IMR-90 (cell line): ENCODE data around the gene ABCA9. TPM values are rescaled to one million over a fixed set of nuclear protein-coding genes. Genes with fewer than 3 reads are reported as not detected.

Source experiments
- ATAC-seq: fragments of 200-7000 bp; cut with Tn5 transposase; 2 replicates; pipeline ENCODE4 v1.9.1; 2020; ENCODE audit warnings: low read depth, mild to moderate bottlenecking, moderate library complexity
- BruUV-seq: library from RNA; stranded (reverse); fragments of 400-500 nt; replicated peaks from 2 replicates; lab custom pipeline; 2021; lab: Mats Ljungman, UMichigan
- CTCF ChIA-PET: fragments of 300-600 bp; formaldehyde crosslinking; extraction: SDS; loops from one replicate; lab custom pipeline; 2021; ENCODE audit warnings: antibody characterized with exemption; lab: Yijun Ruan, JAX
- POLR2A ChIA-PET: fragments of 300-600 bp; sonication (Branson Sonifier 250); formaldehyde crosslinking; loops from one replicate; lab custom pipeline; 2022; ENCODE audit warnings: antibody characterized with exemption; ENCODE audit not compliant: unreplicated experiment; lab: Charles Lee
- DNase-seq: peaks from one replicate; pipeline ENCODE4 v3.0.0; 2013
- H2AFZ ChIP-seq: replicated peaks from 2 replicates; pipeline ENCODE3; 2013; ENCODE audit warnings: low read length, mild to moderate bottlenecking; ENCODE audit not compliant: poor library complexity
- H2AK5ac ChIP-seq: 2 replicates; pipeline ENCODE4 v1.6.1; 2013; ENCODE audit warnings: low read depth, low read length, inconsistent platforms
- H2AK9ac ChIP-seq: replicated peaks from 2 replicates; pipeline ENCODE3; 2013; ENCODE audit warnings: mild to moderate bottlenecking, low read depth, low read length, moderate library complexity; ENCODE audit not compliant: poor library complexity
- H2BK120ac ChIP-seq: 2 replicates; pipeline ENCODE4 v1.6.1; 2013; ENCODE audit warnings: low read depth, low read length, inconsistent platforms
- H2BK15ac ChIP-seq: 3 replicates; pipeline ENCODE4 v1.6.1; 2013; ENCODE audit warnings: low read depth, low read length, inconsistent platforms
- H2BK20ac ChIP-seq: 2 replicates; pipeline ENCODE4 v1.6.1; 2013; ENCODE audit warnings: low read depth, mild to moderate bottlenecking, inconsistent platforms, low read length, moderate library complexity
- H2BK5ac ChIP-seq: 2 replicates; pipeline ENCODE4 v1.6.1; 2013; ENCODE audit warnings: mild to moderate bottlenecking, low read depth, low read length, inconsistent platforms; ENCODE audit not compliant: poor library complexity, severe bottlenecking
- H3K14ac ChIP-seq: replicated peaks from 2 replicates; pipeline ENCODE4 v1.6.1; 2013; ENCODE audit warnings: low read depth, low read length, inconsistent platforms
- H3K18ac ChIP-seq: 2 replicates; pipeline ENCODE4 v1.6.1; 2013; ENCODE audit warnings: low read depth, low read length, control low read depth
- H3K23ac ChIP-seq: 2 replicates; pipeline ENCODE4 v1.6.1; 2013; ENCODE audit warnings: low read depth, low read length, inconsistent platforms
- H3K27ac ChIP-seq: 2 replicates; pipeline ENCODE4 v1.5.1; 2013; ENCODE audit warnings: mild to moderate bottlenecking, control low read depth, low read length; ENCODE audit not compliant: insufficient read depth
- H3K27me3 ChIP-seq: 2 replicates; pipeline ENCODE4 v1.6.1; 2013; ENCODE audit warnings: low read length; ENCODE audit not compliant: control insufficient read depth, insufficient read depth
- H3K36me3 ChIP-seq: 2 replicates; pipeline ENCODE4 v1.6.1; 2013; ENCODE audit warnings: low read length, mixed read lengths; ENCODE audit not compliant: control insufficient read depth, insufficient read depth
- H3K4ac ChIP-seq: 2 replicates; pipeline ENCODE4 v1.6.1; 2013; ENCODE audit warnings: low read depth, low read length, inconsistent platforms
- H3K4me1 ChIP-seq: 2 replicates; pipeline ENCODE4 v1.6.1; 2013; ENCODE audit warnings: low read length, mixed read lengths; ENCODE audit not compliant: control insufficient read depth, insufficient read depth
- H3K4me2 ChIP-seq: 2 replicates; pipeline ENCODE4 v1.6.1; 2013; ENCODE audit warnings: low read depth, mild to moderate bottlenecking, control low read depth, low read length, moderate library complexity
- H3K4me3 ChIP-seq: 2 replicates; pipeline ENCODE4 v1.5.1; 2013; ENCODE audit warnings: low read depth, mild to moderate bottlenecking, control low read depth, low read length, moderate library complexity; ENCODE audit not compliant: insufficient read depth
- H3K56ac ChIP-seq: 2 replicates; pipeline ENCODE4 v1.6.1; 2013; ENCODE audit warnings: low read length, inconsistent platforms; ENCODE audit not compliant: insufficient read depth; ENCODE audit errors: extremely low read depth
- H3K79me1 ChIP-seq, 2 experiments: 2 replicates each; pipeline ENCODE4 v1.6.1; 2013; ENCODE audit warnings: low read length in 2 of 2, inconsistent platforms in 1 of 2, low read depth in 1 of 2
- H3K9ac ChIP-seq: 2 replicates; pipeline ENCODE4 v1.6.1; 2013; ENCODE audit warnings: low read depth, low read length, control low read depth
- H3K9me1 ChIP-seq: 2 replicates; pipeline ENCODE4 v1.6.1; 2013; ENCODE audit warnings: low read length, inconsistent platforms; ENCODE audit not compliant: insufficient read depth
- H3K9me3 ChIP-seq: 2 replicates; pipeline ENCODE4 v1.6.1; 2013; ENCODE audit warnings: low read length; ENCODE audit not compliant: control insufficient read depth, insufficient read depth
- H4K20me1 ChIP-seq: 2 replicates; pipeline ENCODE4 v1.6.1; 2013; ENCODE audit warnings: low read length, inconsistent platforms; ENCODE audit not compliant: insufficient read depth
- H4K5ac ChIP-seq: 2 replicates; pipeline ENCODE4 v1.6.1; 2013; ENCODE audit warnings: mild to moderate bottlenecking, low read depth, low read length, control low read depth
- H4K8ac ChIP-seq, 2 experiments: 2 replicates each; pipeline ENCODE4 v1.6.1; 2013; ENCODE audit warnings: low read depth in 2 of 2, low read length in 2 of 2, control low read depth in 1 of 2, inconsistent platforms in 1 of 2
- H4K91ac ChIP-seq: 2 replicates; pipeline ENCODE4 v1.6.1; 2013; ENCODE audit warnings: low read depth, low read length, inconsistent platforms; ENCODE audit not compliant: insufficient read depth
- BHLHE40 ChIP-seq: fragments of 150-350 bp; IDR thresholded peaks from 2 replicates; pipeline ENCODE4 v1.6.1; 2016; ENCODE audit warnings: mild to moderate bottlenecking, low read depth, low read length
- POLR2A ChIP-seq: IDR thresholded peaks from 2 replicates; pipeline ENCODE4 v1.6.1; 2012; ENCODE audit warnings: mild to moderate bottlenecking, low read depth, low read length
- USF2 ChIP-seq: fragments of 150-350 bp; IDR thresholded peaks from 2 replicates; pipeline ENCODE4 v1.6.1; 2017; ENCODE audit warnings: mild to moderate bottlenecking, antibody characterized with exemption, low read length, low read depth
- WGBS, 2 experiments: methylation state at CpG; one replicate each; pipeline versions ENCODE4 v1.1.5 to v1.1.7; 2013; ENCODE audit warnings: missing lambda C conversion rate in 2 of 2; ENCODE audit not compliant: insufficient read length in 1 of 2; ENCODE audit errors: extremely low coverage in 2 of 2; 5-methylcytosine and 5-hydroxymethylcytosine counted together
- dilution Hi-C: fragments of 300-500 bp; cut with HindIII; formaldehyde crosslinking; loops from one replicate; pipeline ENCODE4 v1.14.3; 2018; ENCODE audit warnings: low sequenced_read_pairs; ENCODE audit not compliant: unreplicated experiment
- in situ Hi-C: fragments of 300-500 bp; cut with MboI; formaldehyde crosslinking; loops from 3 replicates; pipeline ENCODE4 v1.14.3; 2019; ENCODE audit warnings: low sequenced_read_pairs, inconsistent platforms, mixed read lengths
- intact Hi-C: fragments of 100-400 bp; cut with micrococcal nuclease; formaldehyde crosslinking; loops from 2 replicates; pipeline ENCODE4 v1.10.0; 2022
- polyA plus RNA-seq, 3 experiments: library from polyadenylated mRNA; depleted of rRNA; stranded (reverse); fragments of >200 nt; gene quantifications; 2 replicates each; pipeline ENCODE4 v1.2.3, GENCODE V29; 2012; ENCODE audit warnings: low replicate concordance in 1 of 3
- total RNA-seq: library from RNA; depleted of rRNA; stranded (reverse); fragments of >200 nt; gene quantifications from 2 replicates; pipeline ENCODE4 v1.2.3, GENCODE V29; 2012

The ABCA9 gene
- total and polyA plus RNA-seq, 2 of the 4 experiments (the other 2 are of a cell fraction), result under 0.01 TPM; not detected in 1

- no peak overlapping the region for H2BK5ac ChIP-seq
- no peak overlapping the region for H2BK120ac ChIP-seq
- ATAC-seq (peak; percentile 40; the same call in 1 of the 2 replicates), DNase-seq (peak; percentile 61)
- no peak for TF ChIP-seq BHLHE40
- no peak for TF ChIP-seq USF2
- no peak for TF ChIP-seq POLR2A
- H3K36me3 ChIP-seq, result no peaks in the 10 kb centered on the region
- H2BK20ac ChIP-seq, result no peak overlapping the region
- no peaks in the 10 kb centered on the region for H3K27me3 ChIP-seq
- WGBS, 2 experiments, result no CpG with 5 or more reads among the region's 4 CpGs
- no peaks in the 10 kb centered on the region for H3K79me1 ChIP-seq
- in situ Hi-C loops, result no loop called here
- no peak overlapping the region for H3K4ac ChIP-seq
- no peak overlapping the region for H2AK9ac ChIP-seq
- H3K56ac ChIP-seq, result no peak overlapping the region
- no peak overlapping the region for H2BK15ac ChIP-seq
- H3K27ac ChIP-seq, result no peak overlapping the region
- no peak overlapping the region for H3K9ac ChIP-seq
- no TSS peak for BruUV-seq
- ChIA-PET POLR2A (no interaction called here), CTCF (no interaction called here)
- H3K14ac ChIP-seq, result no peak overlapping the region
- H2AFZ ChIP-seq, result no peak overlapping the region
- no peaks in the 10 kb centered on the region for H4K20me1 ChIP-seq
- no peaks in the 10 kb centered on the region for H3K4me1 ChIP-seq
- intact Hi-C loops, result no loop called here
- H4K5ac ChIP-seq, result no peak overlapping the region
- H3K9me3 ChIP-seq, result no peaks in the 10 kb centered on the region
- H3K18ac ChIP-seq, result no peak overlapping the region
- no peak overlapping the region for H3K23ac ChIP-seq
- no peak overlapping the region for H4K91ac ChIP-seq
- no peaks in the 10 kb centered on the region for H3K9me1 ChIP-seq
- no peak overlapping the region for H2AK5ac ChIP-seq
- H4K8ac ChIP-seq, result no peak overlapping the region
- no peak overlapping the region for H3K4me2 ChIP-seq
- H3K4me3 ChIP-seq, result no peak overlapping the region
- dilution Hi-C loops, result no loop called here
Measured at GRCh38 chr17:69012895-69013805, 47.6 kb downstream of the ABCA9 start.
